Measurements from ENCODE around the gene TTC6. TPM values are rescaled to one million over a fixed set of nuclear protein-coding genes. Genes with fewer than 3 reads are reported as not detected.

Gene TTC6
- total and polyA plus RNA-seq, 2 of the 4 experiments (the other 2 are of a cell fraction) = under 0.01 to 0.12 TPM

GRCh38 chr14:37606678-37607077 lies 11.2 kb downstream of the TTC6 start:
- H4K20me1 ChIP-seq (ENCODE audit: insufficient read depth, low read length) = no peaks in the 10 kb centered on the region
- no peak overlapping the region for H3K4me2 ChIP-seq (ENCODE audit: low read depth, low read length)
- POLR2A ChIA-PET (ENCODE audit: unreplicated experiment) = no interaction called here
- H2BK120ac ChIP-seq (ENCODE audit: low read depth, low read length) = no peak overlapping the region
- H3K9me3 ChIP-seq (ENCODE audit: control insufficient read depth, insufficient read depth, low read length) = peaks cover 23% of the 10 kb centered on the region
- TF ChIP-seq MAFK (IDR thresholded peaks at IDR 0.05; ENCODE audit: low read depth, low read length) (no peak), ELK1 (IDR thresholded peaks at IDR 0.05; ENCODE audit: borderline replicate concordance, low read depth, low read length) (no peak)
- H4K5ac ChIP-seq (ENCODE audit: low read depth, low read length) = no peak overlapping the region
- in situ Hi-C loops (cut with MboI; ENCODE audit: low sequenced_read_pairs) = no loop called here
- H3K79me1 ChIP-seq (ENCODE audit: low read depth in 1 of 2, low read length in 2 of 2) = no peaks in the 10 kb centered on the region
- H3K27ac ChIP-seq (ENCODE audit: insufficient read depth, low read length) = no peak overlapping the region
- CTCF ChIA-PET = interaction anchor here (0.6 to 1.2 kb wide), 3 partner anchors 37 to 374 kb away, joined by 3 read pairs; no protein-coding TSS in a partner anchor
- DNase-seq (no peak), ATAC-seq (ENCODE audit: low read depth) (no peak)
- dilution Hi-C loops (cut with HindIII; ENCODE audit: low sequenced_read_pairs, unreplicated experiment) = no loop called here
- no peak overlapping the region for H2AK5ac ChIP-seq (ENCODE audit: low read depth, low read length)
- no peaks in the 10 kb centered on the region for H3K4me1 ChIP-seq (ENCODE audit: control insufficient read depth, insufficient read depth, low read length)
- no peak overlapping the region for H3K4me3 ChIP-seq (ENCODE audit: insufficient read depth, low read depth, low read length)
- no peak overlapping the region for H3K4ac ChIP-seq (ENCODE audit: low read depth, low read length)
- no peak overlapping the region for H2AFZ ChIP-seq (replicated peaks; ENCODE audit: low read length, poor library complexity)
- no peak overlapping the region for H3K18ac ChIP-seq (ENCODE audit: low read depth, low read length)
- H2BK20ac ChIP-seq (ENCODE audit: low read depth, low read length) = no peak overlapping the region
- H3K14ac ChIP-seq (replicated peaks; ENCODE audit: low read depth, low read length) = no peak overlapping the region
- no TSS peak for BruUV-seq (replicated peaks)
- no peak overlapping the region for H2AK9ac ChIP-seq (replicated peaks; ENCODE audit: low read depth, low read length, poor library complexity)
- no peak overlapping the region for H3K23ac ChIP-seq (ENCODE audit: low read depth, low read length)
- H4K8ac ChIP-seq (ENCODE audit: low read depth in 2 of 2, low read length in 2 of 2) = no peak overlapping the region
- intact Hi-C loops (cut with micrococcal nuclease) = no loop called here
- no peaks in the 10 kb centered on the region for H3K9me1 ChIP-seq (ENCODE audit: insufficient read depth, low read length)
- peaks cover 78% of the 10 kb centered on the region for H3K27me3 ChIP-seq (ENCODE audit: control insufficient read depth, insufficient read depth, low read length)
- H2BK5ac ChIP-seq (ENCODE audit: low read depth, low read length, poor library complexity, severe bottlenecking) = no peak overlapping the region
- no peak overlapping the region for H3K56ac ChIP-seq (ENCODE audit: extremely low read depth, insufficient read depth, low read length)
- no peak overlapping the region for H4K91ac ChIP-seq (ENCODE audit: insufficient read depth, low read depth, low read length)
- no peak overlapping the region for H2BK15ac ChIP-seq (ENCODE audit: low read depth, low read length)
- no peaks in the 10 kb centered on the region for H3K36me3 ChIP-seq (ENCODE audit: control insufficient read depth, insufficient read depth, low read length)
- no peak overlapping the region for H3K9ac ChIP-seq (ENCODE audit: low read depth, low read length)

All from IMR-90 (cell line).